ENCODE data around the gene GRAMD1A.
"Not testable (repeated sequence)": the region's sequence is repeated elsewhere in the genome, so short reads cannot be mapped to it uniquely, and the experiment has no call there.

GRAMD1A gene

GRCh38 chr19:35038623-35039512, 38.7 kb downstream of the GRAMD1A start:
- DNase-seq (ENCODE audit: low spot score), result no peak

DNA sequence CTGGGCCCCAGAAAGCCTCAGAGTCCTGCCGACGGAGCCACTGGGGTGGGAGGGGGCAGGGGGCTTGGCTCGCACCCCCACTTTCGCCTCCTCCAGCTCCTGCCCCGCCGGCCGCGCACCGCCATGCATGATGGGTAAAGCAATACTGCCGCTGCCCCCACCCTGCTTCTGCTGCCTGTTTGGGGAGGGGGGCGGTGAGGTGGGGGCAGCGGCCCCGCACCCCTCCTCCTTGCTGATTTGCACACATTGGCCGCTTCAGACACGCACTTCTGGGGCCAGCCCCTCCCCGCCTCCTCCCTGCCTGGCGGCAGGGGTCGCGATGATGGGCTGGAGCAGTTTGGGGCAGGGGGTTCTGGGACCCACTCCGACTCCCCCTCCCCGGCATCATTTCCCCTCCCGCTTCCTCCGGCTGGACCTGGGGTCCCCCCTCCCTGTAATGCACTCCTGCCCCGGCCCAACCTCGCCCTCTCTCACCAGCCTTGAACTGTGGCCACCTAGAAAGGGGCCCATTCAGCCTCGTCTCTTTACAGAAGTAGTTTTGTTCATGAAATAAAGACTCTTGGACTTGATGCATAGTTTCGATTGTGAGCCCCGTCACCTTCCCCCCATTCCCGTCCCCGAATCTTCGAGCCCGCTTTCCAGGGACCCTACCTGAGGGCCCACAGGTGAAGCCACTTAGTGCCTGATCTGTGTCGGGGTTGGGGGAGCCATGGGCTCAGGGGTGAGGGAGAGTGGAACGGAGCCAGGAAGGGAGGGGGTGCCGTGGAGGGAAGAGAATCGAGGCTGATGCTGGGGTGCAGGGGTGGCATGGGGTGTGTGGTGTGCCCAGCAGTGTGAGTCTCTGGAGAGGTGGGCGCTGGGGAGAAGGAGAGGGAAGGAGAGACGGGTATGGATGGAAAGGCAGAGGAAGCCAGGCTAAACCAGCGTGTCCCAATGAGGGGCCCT, 40.0 kb downstream of the GRAMD1A start:
- DNase-seq (ENCODE audit: low spot score), result no peak

DNA sequence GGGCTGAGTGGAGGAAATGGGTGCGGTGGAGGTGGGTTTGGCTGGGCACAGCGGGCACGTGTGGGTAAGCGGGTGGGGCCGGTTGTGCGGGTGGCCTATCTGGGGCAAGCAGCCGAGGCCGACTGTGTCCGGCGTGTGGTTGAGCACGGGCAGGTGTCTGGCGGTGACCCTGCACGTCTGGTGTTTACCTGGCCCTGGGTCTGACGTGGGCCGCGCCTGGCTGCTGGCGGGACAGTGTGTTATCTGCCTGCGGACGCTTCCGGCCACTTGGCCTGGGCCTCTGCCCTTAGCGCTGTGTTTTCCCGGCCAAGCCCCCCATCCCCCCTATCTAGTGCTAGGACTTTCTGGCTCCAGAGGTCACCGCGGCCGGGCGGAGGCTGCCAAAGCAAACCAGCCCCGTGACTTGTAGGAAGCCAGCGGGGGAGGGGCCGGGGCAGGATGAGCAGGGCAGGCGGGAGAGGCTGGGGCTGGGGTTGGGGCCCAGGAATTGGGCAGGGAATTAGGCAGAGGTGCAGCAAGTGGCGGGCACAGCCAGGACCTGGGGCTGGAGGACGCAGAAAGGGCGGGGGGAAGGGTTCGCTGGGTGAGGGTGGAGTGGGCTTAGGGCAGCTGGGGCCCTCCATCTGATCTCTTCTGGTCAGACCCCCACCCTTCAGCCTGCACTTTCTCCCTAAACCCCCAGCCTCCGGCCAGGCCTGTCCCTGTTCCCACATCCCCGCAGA, 40.9 kb downstream of the GRAMD1A start:
- no peak for DNase-seq (ENCODE audit: low spot score)

GRCh38 chr19:35041548-35042055, 41.5 kb downstream of the GRAMD1A start, which contains the start of gene HPN:
HPN (plus strand) TSS chr19:35041721; CDS start chr19:35042507, 786 bp downstream.
- no peak for DNase-seq (ENCODE audit: low spot score)

- DNase-seq (ENCODE audit: low spot score), result no peak
Measured at GRCh38 chr19:35042056-35042730, 42.1 kb downstream of the GRAMD1A start.

GRCh38 chr19:35042954-35043604, 43.0 kb downstream of the GRAMD1A start:
- no peak for DNase-seq (ENCODE audit: low spot score)

DNA sequence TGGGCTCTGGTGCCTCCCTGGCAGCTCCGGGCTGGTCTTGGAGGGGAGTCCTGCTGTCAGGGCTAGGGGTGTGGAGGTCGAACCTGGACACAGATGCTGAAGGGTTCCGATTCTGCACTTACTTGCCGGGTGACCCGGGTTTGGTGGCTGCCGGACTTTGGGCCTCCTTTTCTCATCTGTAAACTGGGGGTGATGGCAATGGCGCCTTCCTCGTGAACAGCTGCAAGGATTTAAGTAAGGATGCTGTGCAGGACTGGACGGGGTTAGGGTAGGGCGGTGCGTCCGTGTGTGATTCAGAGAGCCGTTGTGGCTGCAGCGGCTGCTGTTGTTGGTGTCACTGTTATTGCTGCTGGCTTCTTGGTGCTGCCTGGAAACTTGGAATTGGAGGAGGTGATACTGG, 43.8 kb downstream of the GRAMD1A start:
- peak; percentile 33 for DNase-seq (ENCODE audit: low spot score)

DNA sequence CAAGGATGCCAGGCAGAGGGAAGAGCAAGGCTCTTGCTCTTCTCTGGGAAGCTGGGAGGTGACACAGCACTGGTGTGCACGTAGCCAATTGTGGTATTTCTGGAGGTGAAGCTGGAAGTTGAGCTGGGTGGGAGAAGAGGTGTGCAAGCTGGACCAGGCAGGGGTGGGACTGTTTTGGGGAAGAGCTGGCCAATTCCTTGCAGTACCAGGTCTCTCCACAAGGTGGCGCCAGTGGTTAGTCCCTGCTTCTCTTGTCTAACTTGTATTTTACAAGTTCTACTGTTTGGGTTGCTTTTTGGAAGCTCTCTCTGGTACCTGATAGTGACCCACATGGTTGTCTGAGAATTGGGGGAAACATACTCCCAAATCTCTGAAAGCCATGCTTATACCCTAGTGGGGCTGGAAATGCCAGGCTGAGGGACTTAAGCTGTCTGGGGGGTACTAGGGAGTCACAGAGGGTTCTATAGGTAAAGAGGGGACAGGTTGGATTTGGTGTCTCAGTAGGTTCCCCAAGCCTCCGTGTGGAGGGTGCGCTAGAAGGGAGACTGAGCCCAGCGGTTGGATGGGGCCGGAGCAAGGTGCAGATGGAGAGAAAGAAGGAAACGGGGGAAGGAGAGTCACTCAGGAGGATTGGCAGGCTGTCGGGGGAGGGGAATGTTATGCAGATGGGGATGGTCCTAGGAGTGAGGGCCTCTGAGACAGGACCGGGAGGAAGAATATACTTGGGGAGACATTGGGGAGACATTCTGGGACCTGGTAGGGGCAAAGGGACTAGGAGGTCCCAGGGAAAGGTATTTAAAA, 44.4 kb downstream of the GRAMD1A start:
- DNase-seq (ENCODE audit: low spot score), result peak; percentile 83

DNA sequence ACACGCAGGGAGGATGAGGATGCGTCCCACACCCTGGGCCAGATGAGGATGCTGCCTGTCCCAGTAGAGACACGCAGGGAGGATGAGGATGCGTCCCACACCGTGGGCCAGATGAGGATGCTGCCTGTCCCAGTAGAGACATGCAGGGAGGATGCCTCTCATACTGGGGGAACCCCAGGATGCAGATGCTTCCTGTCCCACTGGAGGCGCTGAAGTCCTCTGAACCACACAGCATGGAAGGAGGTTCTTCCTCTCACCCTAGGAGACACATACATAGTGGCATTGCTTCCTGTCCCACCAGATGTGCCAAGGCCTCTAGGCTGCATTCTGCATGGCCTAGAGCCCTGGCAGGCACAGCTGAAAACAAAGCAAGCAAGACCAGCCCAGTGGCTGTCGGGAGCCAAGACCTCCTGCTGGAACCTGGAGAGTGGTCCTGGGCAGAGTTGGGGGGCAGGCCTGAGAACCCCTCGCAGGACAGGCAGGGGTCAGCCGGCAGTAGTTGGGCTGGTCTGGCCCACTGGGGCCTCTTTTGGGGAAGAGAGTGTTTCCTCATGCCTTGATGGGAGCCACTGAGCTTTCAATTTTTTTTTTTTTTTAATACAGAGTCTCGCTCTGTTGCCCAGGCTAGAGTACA, 45.7 kb downstream of the GRAMD1A start:
- DNase-seq (ENCODE audit: low spot score), result peak; percentile 64

DNA sequence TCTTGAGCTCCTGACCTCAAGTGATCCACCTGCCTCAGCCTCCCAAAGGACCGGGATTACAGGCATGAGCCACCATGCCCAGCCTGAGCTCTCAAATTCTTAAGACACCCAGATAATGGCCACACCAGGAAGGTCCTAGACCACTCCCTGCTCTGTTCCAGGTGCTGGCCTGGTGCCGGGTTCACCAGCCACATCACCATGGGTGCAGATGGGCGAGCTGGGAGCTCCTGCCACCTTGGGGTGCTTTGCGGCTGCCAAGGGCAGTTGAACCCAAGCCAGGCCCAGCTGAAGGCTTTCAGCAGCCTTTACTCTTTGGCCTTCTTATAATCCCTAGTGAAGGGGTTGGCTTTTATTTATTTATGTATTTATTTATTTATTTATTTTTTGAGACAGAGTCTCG, 46.3 kb downstream of the GRAMD1A start:
- no peak for DNase-seq (ENCODE audit: low spot score)

GRCh38 chr19:35048911-35049411, 48.8 kb downstream of the GRAMD1A start:
- DNase-seq (ENCODE audit: low spot score), result no peak

DNA sequence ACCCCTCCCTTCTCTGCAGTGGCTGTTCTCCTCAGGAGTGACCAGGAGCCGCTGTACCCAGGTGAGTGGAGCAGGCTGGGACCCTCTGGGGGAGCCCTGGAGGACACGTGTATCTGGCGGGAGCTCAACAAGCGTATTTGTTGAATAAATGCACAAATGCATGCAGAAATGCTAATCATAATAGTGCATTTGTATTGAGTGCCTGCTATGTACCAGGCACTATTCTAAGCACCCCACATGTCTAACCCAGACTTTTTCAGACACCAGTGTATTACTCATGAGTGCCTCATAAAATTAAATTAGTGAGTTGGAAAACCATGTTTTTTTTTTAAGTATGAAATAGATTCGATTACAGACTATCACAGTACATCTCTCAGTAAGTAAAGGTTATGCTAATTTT, 49.3 kb downstream of the GRAMD1A start:
- no peak for DNase-seq (ENCODE audit: low spot score)

DNA sequence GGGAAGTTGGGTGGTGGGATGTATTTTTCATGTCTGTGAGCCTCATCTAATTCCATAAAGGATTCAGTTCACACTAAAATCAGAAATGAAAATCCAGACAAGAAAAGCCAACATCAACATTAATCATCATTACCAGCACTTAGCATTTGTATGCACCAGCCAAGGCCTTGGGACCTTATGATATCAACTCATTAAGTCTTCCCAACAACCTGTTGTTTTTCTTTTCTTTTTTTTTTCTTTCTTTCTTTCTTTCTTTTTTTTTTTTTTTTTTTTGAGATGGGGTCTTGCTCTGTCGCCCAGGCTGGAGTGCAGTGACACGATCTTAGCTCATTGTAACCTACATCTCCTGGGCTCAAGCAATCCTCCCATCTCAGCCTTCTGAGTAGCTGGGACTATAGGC, 50.5 kb downstream of the GRAMD1A start:
- DNase-seq (ENCODE audit: low spot score), result not testable (repeated sequence)

DNA sequence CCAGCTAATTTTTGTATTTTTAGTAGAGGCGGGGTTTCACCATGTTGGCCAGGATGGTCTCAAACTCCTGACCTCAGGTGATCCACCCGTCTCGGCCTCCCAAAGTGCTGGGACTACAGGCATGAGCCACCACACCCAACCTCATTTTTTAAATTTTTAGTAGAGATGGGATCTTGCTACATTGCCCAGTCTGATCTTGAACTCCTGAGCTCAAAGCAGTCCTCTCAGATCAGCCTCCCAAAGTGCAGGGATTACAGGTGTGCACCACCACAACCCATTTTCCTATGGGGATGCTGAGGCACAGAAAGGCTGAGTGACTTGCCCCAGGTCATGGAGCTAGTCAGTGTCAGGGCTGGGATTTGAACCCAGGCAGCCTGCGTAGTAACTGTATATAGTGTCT, 51.1 kb downstream of the GRAMD1A start:
- not testable (repeated sequence) for DNase-seq (ENCODE audit: low spot score)

DNA sequence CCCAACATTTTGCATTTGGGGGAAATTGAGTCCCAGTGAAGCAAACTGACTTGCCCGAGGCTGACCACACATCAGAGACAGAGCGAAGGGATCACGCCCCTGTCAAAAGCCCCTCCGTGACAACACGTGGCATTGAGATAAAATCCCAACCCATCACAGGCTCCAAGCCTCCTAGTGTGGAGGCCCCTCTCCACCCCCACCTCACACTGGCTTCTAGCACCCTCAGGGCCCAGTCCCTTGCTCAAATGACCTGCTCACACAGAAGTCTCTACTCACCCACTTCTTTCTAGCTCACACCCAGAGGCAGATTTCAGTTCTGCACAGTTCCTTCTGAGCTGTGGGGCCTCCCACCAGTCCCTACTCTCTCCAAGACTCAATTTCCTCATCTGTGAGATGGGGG, 51.7 kb downstream of the GRAMD1A start:
- DNase-seq (ENCODE audit: low spot score), result no peak

DNA sequence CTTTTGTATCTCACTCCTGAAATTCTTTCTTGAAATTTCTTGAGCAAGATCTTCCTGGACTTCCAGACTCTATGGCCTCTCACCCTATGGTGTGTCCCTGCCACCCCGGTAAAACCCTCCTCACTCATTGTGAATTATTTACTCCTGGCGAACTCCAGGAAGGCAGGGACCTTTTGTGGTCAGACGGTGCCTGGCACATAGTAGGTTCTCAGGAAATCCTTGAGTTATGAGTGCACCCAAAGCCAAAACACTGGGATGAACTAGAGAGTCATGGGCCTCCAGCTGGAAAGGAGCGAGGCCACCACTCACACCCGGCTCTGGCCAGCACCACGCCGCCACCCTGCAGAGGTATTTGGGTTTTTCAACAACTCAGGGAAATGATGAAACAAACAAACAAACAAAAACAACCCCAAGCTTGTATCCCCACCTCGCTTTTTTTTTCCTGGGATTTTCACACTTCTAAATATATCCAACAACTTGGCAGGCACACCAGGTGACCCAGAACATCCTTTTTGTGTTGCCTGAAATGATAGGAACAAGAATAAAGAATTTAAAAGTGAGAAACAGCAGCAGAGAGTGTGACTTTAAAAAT, 52.6 kb downstream of the GRAMD1A start:
- no peak for DNase-seq (ENCODE audit: low spot score)

DNA sequence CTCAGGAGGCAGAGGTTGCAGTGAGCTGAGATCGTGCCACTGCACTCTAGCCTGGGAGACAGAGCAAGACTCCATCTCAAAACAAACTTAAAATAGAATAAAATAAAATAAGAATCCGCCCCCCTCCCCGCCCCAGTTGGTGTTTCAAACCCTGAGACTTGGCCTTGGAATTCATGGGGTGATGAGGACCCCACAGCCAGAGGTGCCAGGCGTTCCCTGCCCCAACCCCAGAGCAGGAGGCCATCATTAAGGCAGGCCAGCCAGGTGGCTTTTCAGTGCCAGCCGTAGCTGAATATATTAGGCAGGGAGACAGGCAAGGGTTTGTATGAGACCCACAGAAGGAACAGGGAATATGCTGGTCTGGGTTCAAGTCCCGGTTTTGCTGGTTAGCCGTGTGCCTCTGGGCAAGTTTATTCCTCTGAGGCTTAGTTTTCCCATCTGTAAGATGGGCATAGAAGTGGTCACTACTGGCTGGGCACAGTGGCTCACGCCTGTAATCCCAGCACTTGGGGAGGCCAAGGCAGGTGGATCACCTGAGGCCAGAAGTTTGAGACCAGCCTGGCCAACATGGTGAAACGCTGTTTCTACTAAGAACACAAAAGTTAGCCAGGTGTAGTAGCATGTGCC, 53.7 kb downstream of the GRAMD1A start:
- no peak for DNase-seq (ENCODE audit: low spot score)

- DNase-seq (ENCODE audit: low spot score), result no peak
Measured at GRCh38 chr19:35054626-35055025, 54.5 kb downstream of the GRAMD1A start.
